ENCODE data around the gene CORO7.

The CORO7 gene

GRCh38 chr16:4455081-4455480 lies 38.7 kb upstream of the CORO7 start:
- ChIA-PET POLR2A (no interaction called here), CTCF (no interaction called here)
- TF ChIP-seq, protein P1, sequence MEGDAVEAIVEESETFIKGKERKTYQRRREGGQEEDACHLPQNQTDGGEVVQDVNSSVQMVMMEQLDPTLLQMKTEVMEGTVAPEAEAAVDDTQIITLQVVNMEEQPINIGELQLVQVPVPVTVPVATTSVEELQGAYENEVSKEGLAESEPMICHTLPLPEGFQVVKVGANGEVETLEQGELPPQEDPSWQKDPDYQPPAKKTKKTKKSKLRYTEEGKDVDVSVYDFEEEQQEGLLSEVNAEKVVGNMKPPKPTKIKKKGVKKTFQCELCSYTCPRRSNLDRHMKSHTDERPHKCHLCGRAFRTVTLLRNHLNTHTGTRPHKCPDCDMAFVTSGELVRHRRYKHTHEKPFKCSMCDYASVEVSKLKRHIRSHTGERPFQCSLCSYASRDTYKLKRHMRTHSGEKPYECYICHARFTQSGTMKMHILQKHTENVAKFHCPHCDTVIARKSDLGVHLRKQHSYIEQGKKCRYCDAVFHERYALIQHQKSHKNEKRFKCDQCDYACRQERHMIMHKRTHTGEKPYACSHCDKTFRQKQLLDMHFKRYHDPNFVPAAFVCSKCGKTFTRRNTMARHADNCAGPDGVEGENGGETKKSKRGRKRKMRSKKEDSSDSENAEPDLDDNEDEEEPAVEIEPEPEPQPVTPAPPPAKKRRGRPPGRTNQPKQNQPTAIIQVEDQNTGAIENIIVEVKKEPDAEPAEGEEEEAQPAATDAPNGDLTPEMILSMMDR (IDR thresholded peaks at IDR 0.05; ENCODE audit: insufficient read depth, low read length, missing control alignments), result no peak
- DNase-seq (ENCODE audit: low read depth, low spot score), result no peak
- no peak overlapping the region for H3K4me3 ChIP-seq (ENCODE audit: low read depth, low read length)

GRCh38 chr16:4454623-4455022 lies 38.2 kb upstream of the CORO7 start:
- H3K4me3 ChIP-seq (ENCODE audit: low read depth, low read length), result no peak overlapping the region
- POLR2A ChIA-PET, result no interaction called here
- CTCF ChIA-PET, result interaction anchor here (0.6 kb wide), 1 partner anchor 24 kb away, joined by 3 read pairs; no protein-coding TSS in a partner anchor
- no peak for DNase-seq (ENCODE audit: low read depth, low spot score)
- TF ChIP-seq, protein P1 (IDR thresholded peaks at IDR 0.05; ENCODE audit: insufficient read depth, low read length, missing control alignments), result no peak

DNA sequence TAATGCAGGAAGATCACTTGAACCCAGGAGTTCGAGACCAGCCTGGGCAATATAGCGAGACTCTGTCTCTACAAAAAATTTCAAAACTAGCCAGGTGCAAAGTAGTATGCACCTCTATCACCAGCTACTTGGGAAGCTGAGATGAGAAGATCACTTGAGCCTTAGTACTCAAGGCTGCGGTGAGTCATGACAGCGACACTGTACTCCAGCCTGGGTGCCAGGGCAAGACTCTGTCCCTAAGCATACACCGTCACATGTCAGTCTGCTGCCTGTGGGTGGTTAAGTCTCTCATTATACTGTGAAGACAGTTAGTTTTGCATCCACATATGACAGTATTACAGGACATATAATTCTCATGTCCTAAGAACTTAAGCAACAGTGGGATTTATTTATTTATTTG lies 36.3 kb upstream of the CORO7 start:
- DNase-seq (ENCODE audit: low read depth, low spot score), result no peak
- TF ChIP-seq, protein P1 (IDR thresholded peaks at IDR 0.05; ENCODE audit: insufficient read depth, low read length, missing control alignments), result no peak
- no peak overlapping the region for H3K4me3 ChIP-seq (ENCODE audit: low read depth, low read length)
- ChIA-PET POLR2A (interaction anchor here (0.7 to 1.5 kb wide), 2 partner anchors 11 kb away, joined by 4 to 5 read pairs; no protein-coding TSS in a partner anchor), CTCF (interaction anchor here (1.2 to 2.4 kb wide), 3 partner anchors 16 to 133 kb away, joined by 3 to 7 read pairs (median 3); no protein-coding TSS in a partner anchor)

DNA sequence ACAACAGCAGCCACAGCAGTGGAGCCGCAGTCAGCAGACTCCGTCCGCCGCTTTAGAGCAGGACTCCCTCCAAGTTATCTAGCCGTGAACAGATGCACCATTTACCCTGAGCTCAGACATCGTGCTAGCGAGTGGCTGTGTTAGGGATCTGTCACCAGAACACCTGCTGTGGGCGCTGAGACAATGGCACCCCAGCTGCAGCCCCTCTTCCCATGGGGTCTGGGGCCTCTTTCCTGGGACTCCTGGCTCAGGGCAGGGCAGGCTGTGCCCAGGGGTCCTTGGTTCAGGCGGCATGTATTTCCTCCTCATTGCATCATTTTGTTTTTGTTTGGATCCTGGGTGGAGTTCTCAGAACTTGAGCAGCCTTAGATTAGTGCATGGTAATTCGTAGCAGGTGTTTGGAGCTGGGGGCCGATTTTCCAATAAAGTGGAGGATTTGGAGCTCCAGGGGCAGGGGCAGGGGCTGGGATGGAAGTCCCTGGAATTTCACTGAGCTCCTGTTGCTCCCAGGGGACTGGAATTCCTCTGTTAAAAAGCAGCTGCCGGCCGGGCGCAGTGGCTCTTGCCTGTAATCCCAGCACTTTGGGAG lies 34.6 kb upstream of the CORO7 start:
- DNase-seq (ENCODE audit: low read depth, low spot score), result no peak
- ChIA-PET CTCF (interaction anchor here (0.6 to 2.4 kb wide), 4 partner anchors 8 to 98 kb away, joined by 3 to 7 read pairs (median 4); no protein-coding TSS in a partner anchor), POLR2A (interaction anchor here (1.0 to 1.5 kb wide), 2 partner anchors 13 to 25 kb away, joined by 3 to 5 read pairs; no protein-coding TSS in a partner anchor)
- no peak overlapping the region for H3K4me3 ChIP-seq (ENCODE audit: low read depth, low read length)
- TF ChIP-seq, protein P1 (IDR thresholded peaks at IDR 0.05; ENCODE audit: insufficient read depth, low read length, missing control alignments), result no peak

DNA sequence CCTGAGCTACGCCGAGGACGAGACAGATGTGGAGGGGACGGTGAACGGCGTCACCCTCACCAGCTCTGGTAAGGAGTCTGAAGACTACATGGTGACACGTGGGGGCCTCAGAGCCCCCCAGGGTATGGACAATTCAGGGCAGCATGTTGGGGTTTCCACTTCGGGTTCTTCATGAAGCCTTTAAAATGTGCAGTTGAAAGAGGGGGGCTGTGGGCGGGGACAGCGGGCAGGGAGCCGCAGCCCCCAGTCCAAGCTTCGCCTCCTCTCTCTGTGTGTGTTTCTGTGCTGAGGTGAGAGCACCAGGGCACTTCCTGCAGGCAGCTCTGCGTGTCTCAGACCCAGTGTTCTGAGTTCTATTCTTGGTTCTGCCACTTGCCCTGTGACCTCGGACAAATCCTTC lies 34.0 kb upstream of the CORO7 start:
- no peak for DNase-seq (ENCODE audit: low read depth, low spot score)
- no peak overlapping the region for H3K4me3 ChIP-seq (ENCODE audit: low read depth, low read length)
- ChIA-PET POLR2A (no interaction called here), CTCF (interaction anchor here (0.9 to 2.4 kb wide), 6 partner anchors 9 to 98 kb away, joined by 3 to 7 read pairs (median 4); partner anchors contain the start of gene HMOX2)
- TF ChIP-seq, protein P1 (IDR thresholded peaks at IDR 0.05; ENCODE audit: insufficient read depth, low read length, missing control alignments), result no peak

GRCh38 chr16:4443986-4444385 lies 27.6 kb upstream of the CORO7 start:
- TF ChIP-seq, protein P1 (IDR thresholded peaks at IDR 0.05; ENCODE audit: insufficient read depth, low read length, missing control alignments), result no peak
- no peak for DNase-seq (ENCODE audit: low read depth, low spot score)
- ChIA-PET CTCF (no interaction called here), POLR2A (interaction anchor here (0.6 kb wide), 1 partner anchor 119 kb away, joined by 3 read pairs; no protein-coding TSS in a partner anchor)
- no peak overlapping the region for H3K4me3 ChIP-seq (ENCODE audit: low read depth, low read length)

All from AG04449 (cell line).